ENCODE measurements around the gene EIF2B1. TPM values are rescaled to one million over a fixed set of nuclear protein-coding genes. Genes with fewer than 3 reads are reported as not detected.

EIF2B1 gene
- total and polyA plus RNA-seq, 7 donors = 23.1 to 155 (median 102) TPM

- WGBS, 2 donors = 74 to 78% methylated on average over 3 of the region's 3 CpGs
- H3K9me3 ChIP-seq = no peaks in the 10 kb centered on the region
- peaks cover 10 to 55% (median 16%) of the 10 kb centered on the region in 4 donors for H3K36me3 ChIP-seq
- H3K27ac ChIP-seq = no peak overlapping the region
- H3K4me1 ChIP-seq = peaks cover 0 to 22% (median 19%) of the 10 kb centered on the region in 4 donors
- no peaks in the 10 kb centered on the region for H3K27me3 ChIP-seq
- TF ChIP-seq, protein P1, sequence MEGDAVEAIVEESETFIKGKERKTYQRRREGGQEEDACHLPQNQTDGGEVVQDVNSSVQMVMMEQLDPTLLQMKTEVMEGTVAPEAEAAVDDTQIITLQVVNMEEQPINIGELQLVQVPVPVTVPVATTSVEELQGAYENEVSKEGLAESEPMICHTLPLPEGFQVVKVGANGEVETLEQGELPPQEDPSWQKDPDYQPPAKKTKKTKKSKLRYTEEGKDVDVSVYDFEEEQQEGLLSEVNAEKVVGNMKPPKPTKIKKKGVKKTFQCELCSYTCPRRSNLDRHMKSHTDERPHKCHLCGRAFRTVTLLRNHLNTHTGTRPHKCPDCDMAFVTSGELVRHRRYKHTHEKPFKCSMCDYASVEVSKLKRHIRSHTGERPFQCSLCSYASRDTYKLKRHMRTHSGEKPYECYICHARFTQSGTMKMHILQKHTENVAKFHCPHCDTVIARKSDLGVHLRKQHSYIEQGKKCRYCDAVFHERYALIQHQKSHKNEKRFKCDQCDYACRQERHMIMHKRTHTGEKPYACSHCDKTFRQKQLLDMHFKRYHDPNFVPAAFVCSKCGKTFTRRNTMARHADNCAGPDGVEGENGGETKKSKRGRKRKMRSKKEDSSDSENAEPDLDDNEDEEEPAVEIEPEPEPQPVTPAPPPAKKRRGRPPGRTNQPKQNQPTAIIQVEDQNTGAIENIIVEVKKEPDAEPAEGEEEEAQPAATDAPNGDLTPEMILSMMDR (IDR thresholded peaks at IDR 0.05) = no peak
- intact Hi-C loops (cut with DNase I) = no loop called here
- no peak overlapping the region for H3K4me3 ChIP-seq
- no peak for DNase-seq
Observed at GRCh38 chr12:123598522-123598921, 35.0 kb downstream of the EIF2B1 start.

DNA sequence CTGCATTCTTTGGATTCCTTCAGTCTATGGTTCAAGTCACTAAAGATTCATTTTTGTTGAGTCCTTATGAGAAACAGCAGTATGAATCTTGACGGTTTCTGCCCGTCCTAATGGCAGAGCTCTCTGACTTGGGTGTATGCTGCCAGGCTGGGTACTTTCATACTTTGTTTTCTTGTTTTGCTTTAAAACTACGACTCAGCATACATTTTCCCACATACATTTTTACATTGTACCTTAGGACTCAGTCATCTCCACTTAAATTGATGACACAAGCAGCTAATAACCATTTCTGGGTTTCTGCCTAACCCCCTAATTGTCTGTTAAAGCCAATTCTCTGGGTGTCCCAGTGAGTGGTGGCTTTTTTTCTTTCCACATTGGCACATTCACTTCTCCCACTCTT, 36.4 kb downstream of the EIF2B1 start:
- H3K36me3 ChIP-seq = peaks cover 10 to 68% (median 21%) of the 10 kb centered on the region in 4 donors
- WGBS, 2 donors = 89 to 92% methylated on average over 3 of the region's 3 CpGs

GRCh38 chr12:123595729-123596128, 37.8 kb downstream of the EIF2B1 start:
- Histone ChIP-seq H3K36me3 (peaks cover 10 to 82% (median 33%) of the 10 kb centered on the region in 4 donors), H3K9me3 (no peaks in the 10 kb centered on the region), H3K27ac (no peak overlapping the region), H3K27me3 (no peaks in the 10 kb centered on the region), H3K4me1 (peaks cover 0 to 8% (median 4%) of the 10 kb centered on the region in 4 donors), H3K4me3 (no peak overlapping the region)
- DNase-seq = no peak
- no peak for TF ChIP-seq POLR2AphosphoS5 (IDR thresholded peaks at IDR 0.05)
- no peak for TF ChIP-seq POLR2A (IDR thresholded peaks at IDR 0.05)
- TF ChIP-seq EP300 (IDR thresholded peaks at IDR 0.05) = no peak
- TF ChIP-seq, protein P1 (IDR thresholded peaks at IDR 0.05) = no peak
- intact Hi-C loops (cut with DNase I) = no loop called here

More for the DNA sequence above, 36.4 kb downstream of the EIF2B1 start:
- Histone ChIP-seq H3K4me1 (peaks cover 0 to 11% (median 7%) of the 10 kb centered on the region in 4 donors), H3K27ac (no peak overlapping the region), H3K9me3 (no peaks in the 10 kb centered on the region), H3K4me3 (no peak overlapping the region), H3K27me3 (no peaks in the 10 kb centered on the region)
- intact Hi-C loops (cut with DNase I) = no loop called here
- no peak for DNase-seq
- TF ChIP-seq POLR2A (IDR thresholded peaks at IDR 0.05) (no peak), POLR2AphosphoS5 (IDR thresholded peaks at IDR 0.05) (no peak), EP300 (IDR thresholded peaks at IDR 0.05) (no peak)
- TF ChIP-seq, protein P1 (IDR thresholded peaks at IDR 0.05) = no peak

GRCh38 chr12:123591702-123592481, 41.6 kb downstream of the EIF2B1 start:
- intact Hi-C loops (cut with DNase I) = no loop called here
- peaks cover 0 to 32% (median 21%) of the 10 kb centered on the region in 4 donors for H3K4me1 ChIP-seq

More at GRCh38 chr12:123591702-123592481, 41.6 kb downstream of the EIF2B1 start:
- WGBS, 2 donors = 79 to 83% methylated on average over 8 of the region's 8 CpGs
- TF ChIP-seq POLR2A (IDR thresholded peaks at IDR 0.05) (no peak), EP300 (IDR thresholded peaks at IDR 0.05) (no peak), POLR2AphosphoS5 (IDR thresholded peaks at IDR 0.05) (no peak)
- TF ChIP-seq, protein P1 (IDR thresholded peaks at IDR 0.05) = no peak
- H3K4me3 ChIP-seq = no peak overlapping the region
- H3K27me3 ChIP-seq = no peaks in the 10 kb centered on the region
- H3K9me3 ChIP-seq = no peaks in the 10 kb centered on the region
- no peak overlapping the region for H3K27ac ChIP-seq
- DNase-seq = no peak
- H3K36me3 ChIP-seq = peaks cover 17 to 99% (median 44%) of the 10 kb centered on the region in 4 donors

Data from sigmoid colon (tissue), 7 donors.